ENCODE results near the gene PITPNC1.

PITPNC1 gene

GRCh38 chr17:67347826-67348225 is 29.3 kb upstream of the PITPNC1 start:
- Histone ChIP-seq H3K79me2 (ENCODE audit: insufficient read depth, low read length) (no peaks in the 10 kb centered on the region), H3K4me1 (ENCODE audit: insufficient read depth, low read length, severe bottlenecking) (no peaks in the 10 kb centered on the region), H3K27ac (ENCODE audit: low read depth, low read length, poor library complexity, severe bottlenecking) (no peak overlapping the region), H3K36me3 (ENCODE audit: insufficient read depth, low read length) (peaks cover 93% of the 10 kb centered on the region), H3K27me3 (ENCODE audit: insufficient read depth, low read length) (no peaks in the 10 kb centered on the region), H3K4me3 (ENCODE audit: low read depth, low read length, poor library complexity, severe bottlenecking) (no peak overlapping the region), H3K4me2 (ENCODE audit: low read length) (no peak overlapping the region), H3K9ac (ENCODE audit: low read length) (no peak overlapping the region), H3F3A (ENCODE audit: insufficient read depth, low read length) (no peaks in the 10 kb centered on the region), H2AFZ (ENCODE audit: low read length) (no peak overlapping the region), H3K9me3 (ENCODE audit: low read length) (no peaks in the 10 kb centered on the region), H4K20me1 (ENCODE audit: insufficient read depth, low read length) (no peaks in the 10 kb centered on the region), H3K9me2 (ENCODE audit: low read depth, low read length) (no peaks in the 10 kb centered on the region)
- TF ChIP-seq CTCF (IDR thresholded peaks at IDR 0.05; ENCODE audit: low read length) (no peak), EZH2 (IDR thresholded peaks at IDR 0.05; ENCODE audit: borderline replicate concordance, low read length) (no peak)

GRCh38 chr17:67349420-67349819 is 27.7 kb upstream of the PITPNC1 start:
- peaks cover 94% of the 10 kb centered on the region for H3K36me3 ChIP-seq (ENCODE audit: insufficient read depth, low read length)
- H3K9me3 ChIP-seq (ENCODE audit: low read length), result no peaks in the 10 kb centered on the region
- TF ChIP-seq EZH2 (IDR thresholded peaks at IDR 0.05; ENCODE audit: borderline replicate concordance, low read length) (no peak), CTCF (IDR thresholded peaks at IDR 0.05; ENCODE audit: low read length) (no peak)
- no peaks in the 10 kb centered on the region for H4K20me1 ChIP-seq (ENCODE audit: insufficient read depth, low read length)
- no peaks in the 10 kb centered on the region for H3K4me1 ChIP-seq (ENCODE audit: insufficient read depth, low read length, severe bottlenecking)
- H3K4me3 ChIP-seq (ENCODE audit: low read depth, low read length, poor library complexity, severe bottlenecking), result no peak overlapping the region
- no peaks in the 10 kb centered on the region for H3F3A ChIP-seq (ENCODE audit: insufficient read depth, low read length)
- H3K27me3 ChIP-seq (ENCODE audit: insufficient read depth, low read length), result no peaks in the 10 kb centered on the region
- no peak overlapping the region for H3K27ac ChIP-seq (ENCODE audit: low read depth, low read length, poor library complexity, severe bottlenecking)
- no peak overlapping the region for H3K4me2 ChIP-seq (ENCODE audit: low read length)
- no peak overlapping the region for H2AFZ ChIP-seq (ENCODE audit: low read length)
- no peaks in the 10 kb centered on the region for H3K79me2 ChIP-seq (ENCODE audit: insufficient read depth, low read length)
- no peaks in the 10 kb centered on the region for H3K9me2 ChIP-seq (ENCODE audit: low read depth, low read length)
- H3K9ac ChIP-seq (ENCODE audit: low read length), result no peak overlapping the region

GRCh38 chr17:67353161-67353560 is 23.9 kb upstream of the PITPNC1 start:
- H3F3A ChIP-seq (ENCODE audit: insufficient read depth, low read length), result no peaks in the 10 kb centered on the region
- H3K4me1 ChIP-seq (ENCODE audit: insufficient read depth, low read length, severe bottlenecking), result no peaks in the 10 kb centered on the region
- peaks cover 94% of the 10 kb centered on the region for H3K36me3 ChIP-seq (ENCODE audit: insufficient read depth, low read length)
- peaks cover under 1% of the 10 kb centered on the region; the same call in 1 of the 2 replicates for H3K79me2 ChIP-seq (ENCODE audit: insufficient read depth, low read length)
- no peaks in the 10 kb centered on the region for H3K9me3 ChIP-seq (ENCODE audit: low read length)
- H3K9ac ChIP-seq (ENCODE audit: low read length), result no peak overlapping the region
- no peak for TF ChIP-seq EZH2 (IDR thresholded peaks at IDR 0.05; ENCODE audit: borderline replicate concordance, low read length)
- TF ChIP-seq CTCF (IDR thresholded peaks at IDR 0.05; ENCODE audit: low read length), result no peak
- no peaks in the 10 kb centered on the region for H4K20me1 ChIP-seq (ENCODE audit: insufficient read depth, low read length)
- no peak overlapping the region for H2AFZ ChIP-seq (ENCODE audit: low read length)
- no peak overlapping the region for H3K4me2 ChIP-seq (ENCODE audit: low read length)
- H3K4me3 ChIP-seq (ENCODE audit: low read depth, low read length, poor library complexity, severe bottlenecking), result no peak overlapping the region
- no peak overlapping the region for H3K27ac ChIP-seq (ENCODE audit: low read depth, low read length, poor library complexity, severe bottlenecking)
- no peaks in the 10 kb centered on the region for H3K27me3 ChIP-seq (ENCODE audit: insufficient read depth, low read length)
- H3K9me2 ChIP-seq (ENCODE audit: low read depth, low read length), result no peaks in the 10 kb centered on the region

All from OCI-LY1 (cell line).